C4-2B (cell line): ENCODE data around the gene CDC42BPG.
A peak's percentile ranks its signal among the peaks of the same experiment; 100 is the strongest.

Experiments
- H3K27ac ChIP-seq: fragments of 450-650 bp; 2 replicates; pipeline ENCODE4 v1.5.1; 2017
- CTCF ChIP-seq: fragments of 450-650 bp; conservative IDR thresholded peaks from 2 replicates; pipeline ENCODE4 v1.5.1; 2017; ENCODE audit warnings: mild to moderate bottlenecking
- ZFX ChIP-seq: fragments of 450-650 bp; IDR thresholded peaks from 2 replicates; pipeline ENCODE4 v1.6.1; 2017

The CDC42BPG gene

DNA sequence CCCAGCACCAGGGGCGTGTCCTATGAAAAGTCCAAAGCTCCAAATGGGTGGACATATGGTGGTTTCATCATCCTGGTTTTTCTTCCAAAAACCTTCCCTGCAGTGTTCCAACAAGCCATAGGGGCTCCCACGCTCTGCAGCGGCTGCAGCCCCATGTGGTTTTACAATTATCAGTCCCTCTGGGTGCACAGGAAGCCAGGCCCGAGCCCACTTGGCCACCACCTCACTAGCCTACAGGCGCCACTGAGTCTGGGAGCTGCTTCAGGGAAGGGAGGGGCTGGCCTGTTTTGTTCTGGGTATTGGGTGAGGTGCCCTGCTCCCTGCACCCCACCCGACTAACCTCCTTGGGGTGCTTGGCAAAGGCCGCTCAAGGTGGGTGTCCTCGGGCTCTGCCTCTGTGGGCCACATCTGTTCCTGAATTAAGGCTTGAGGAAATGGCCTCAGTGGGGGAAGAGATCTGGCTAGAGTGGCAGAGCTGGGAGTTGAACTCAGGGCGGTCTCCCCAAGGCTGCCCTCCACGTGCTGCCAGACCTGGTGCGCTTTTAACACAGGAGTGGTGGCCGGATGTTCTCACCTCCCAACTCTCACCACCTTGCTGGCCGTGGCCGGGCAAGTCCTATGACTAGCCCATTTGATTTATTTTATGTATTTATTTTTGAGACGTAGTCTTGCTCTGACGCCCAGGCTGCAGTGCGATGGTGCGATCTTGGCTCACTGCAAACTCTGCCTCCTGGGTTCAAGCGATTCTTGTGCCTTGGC is 5.3 kb upstream of the CDC42BPG start:
- H3K27ac ChIP-seq, result no peak overlapping the region

GRCh38 chr11:64848826-64849597 is 4.6 kb upstream of the CDC42BPG start:
- TF ChIP-seq CTCF (no peak), ZFX (no peak)
- H3K27ac ChIP-seq, result peak overlapping the region; percentile 3

More for the DNA sequence above, 5.3 kb upstream of the CDC42BPG start:
- no peak for TF ChIP-seq CTCF
- TF ChIP-seq ZFX, result no peak

GRCh38 chr11:64848214-64848825 is 3.9 kb upstream of the CDC42BPG start:
- H3K27ac ChIP-seq, result peak overlapping the region; percentile 3

DNA sequence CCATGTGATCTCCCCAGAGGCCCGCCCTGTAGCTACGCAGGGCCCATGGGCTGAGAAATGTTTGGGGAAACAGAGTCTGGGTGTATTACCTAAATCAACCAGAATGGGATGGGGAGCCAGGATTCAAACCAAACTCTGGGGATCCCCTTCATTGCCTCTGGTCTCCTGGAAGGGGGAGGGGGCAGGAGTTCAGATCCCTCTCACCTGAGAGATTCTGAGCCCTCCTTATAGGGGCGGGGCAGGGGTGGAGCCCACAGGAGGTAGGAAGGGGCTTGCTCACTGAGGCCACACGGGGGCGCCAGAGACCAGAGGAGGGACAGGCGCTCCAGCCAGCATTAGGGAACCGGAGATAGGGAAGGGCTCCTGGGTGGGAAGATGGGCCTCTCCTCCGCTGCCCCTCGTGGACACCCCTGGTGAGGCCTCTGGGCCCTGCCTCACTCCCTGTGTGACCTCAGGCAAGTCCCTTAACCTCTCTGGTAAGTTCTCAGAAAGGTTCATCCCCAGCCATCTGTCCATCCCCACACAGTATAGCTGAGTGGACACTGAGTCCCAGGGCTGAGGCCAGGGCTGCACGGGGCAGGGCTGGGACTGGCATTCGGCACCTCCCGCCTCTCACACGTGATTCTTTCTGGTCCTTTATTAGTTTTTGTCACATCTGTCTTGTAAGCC is 2.7 kb upstream of the CDC42BPG start:
- peak; percentile 99 for TF ChIP-seq CTCF
- TF ChIP-seq ZFX, result no peak
- peak overlapping the region; percentile 15; the same call in 1 of the 2 replicates for H3K27ac ChIP-seq

More at GRCh38 chr11:64848214-64848825, 3.9 kb upstream of the CDC42BPG start:
- TF ChIP-seq ZFX, result no peak
- no peak for TF ChIP-seq CTCF

DNA sequence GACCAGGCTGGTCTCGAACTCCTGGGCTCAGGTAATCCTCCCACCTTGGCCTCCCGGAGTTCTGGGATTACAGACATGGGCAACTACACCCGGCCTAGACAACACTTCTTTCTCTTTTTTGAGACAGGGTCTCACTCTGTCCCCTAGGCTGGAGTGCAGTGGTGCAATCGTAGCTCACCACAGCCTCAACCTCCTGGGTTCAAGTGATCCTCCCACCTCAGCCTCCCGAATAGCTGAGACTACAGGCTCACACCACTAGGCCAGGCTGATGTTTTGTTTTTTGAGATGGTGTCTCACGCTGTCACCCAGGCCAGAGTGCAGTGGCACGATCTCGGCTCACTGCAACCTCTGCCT is 1.3 kb upstream of the CDC42BPG start:
- peak overlapping the region; percentile 83 for H3K27ac ChIP-seq

GRCh38 chr11:64845129-64845775 is 799 bp upstream of the CDC42BPG start:
- no peak for TF ChIP-seq CTCF
- TF ChIP-seq ZFX, result no peak
- peak overlapping the region; percentile 83 for H3K27ac ChIP-seq

GRCh38 chr11:64843686-64844329 is 645 bp downstream of the CDC42BPG start:
- TF ChIP-seq CTCF (no peak), ZFX (no peak)
- peak overlapping the region; percentile 83 for H3K27ac ChIP-seq
